HUES48 (cell line): ENCODE results near the gene PDE11A.

ENCODE experiments used
- H3K27ac ChIP-seq: one replicate; pipeline ENCODE4 v1.7.0; 2013; ENCODE audit warnings: low read depth, low read length, inconsistent platforms
- H3K27me3 ChIP-seq: 2 replicates; pipeline ENCODE4 v1.6.1; 2013; ENCODE audit warnings: mild to moderate bottlenecking, low read length; ENCODE audit not compliant: control insufficient read depth, insufficient read depth
- H3K36me3 ChIP-seq: 2 replicates; pipeline ENCODE4 v1.6.1; 2013; ENCODE audit warnings: low read length; ENCODE audit not compliant: control insufficient read depth, insufficient read depth
- H3K4me1 ChIP-seq: 2 replicates; pipeline ENCODE4 v1.6.1; 2013; ENCODE audit warnings: mild to moderate bottlenecking, low read length; ENCODE audit not compliant: control insufficient read depth, insufficient read depth
- H3K4me3 ChIP-seq: 2 replicates; pipeline ENCODE4 v1.5.1; 2013; ENCODE audit warnings: mild to moderate bottlenecking, low read depth, low read length
- H3K9ac ChIP-seq: 2 replicates; pipeline ENCODE4 v1.6.1; 2013; ENCODE audit warnings: mild to moderate bottlenecking, low read depth, low read length, moderate library complexity
- H3K9me3 ChIP-seq: 2 replicates; pipeline ENCODE4 v1.6.1; 2013; ENCODE audit warnings: low read length; ENCODE audit not compliant: control insufficient read depth, insufficient read depth

PDE11A gene

DNA sequence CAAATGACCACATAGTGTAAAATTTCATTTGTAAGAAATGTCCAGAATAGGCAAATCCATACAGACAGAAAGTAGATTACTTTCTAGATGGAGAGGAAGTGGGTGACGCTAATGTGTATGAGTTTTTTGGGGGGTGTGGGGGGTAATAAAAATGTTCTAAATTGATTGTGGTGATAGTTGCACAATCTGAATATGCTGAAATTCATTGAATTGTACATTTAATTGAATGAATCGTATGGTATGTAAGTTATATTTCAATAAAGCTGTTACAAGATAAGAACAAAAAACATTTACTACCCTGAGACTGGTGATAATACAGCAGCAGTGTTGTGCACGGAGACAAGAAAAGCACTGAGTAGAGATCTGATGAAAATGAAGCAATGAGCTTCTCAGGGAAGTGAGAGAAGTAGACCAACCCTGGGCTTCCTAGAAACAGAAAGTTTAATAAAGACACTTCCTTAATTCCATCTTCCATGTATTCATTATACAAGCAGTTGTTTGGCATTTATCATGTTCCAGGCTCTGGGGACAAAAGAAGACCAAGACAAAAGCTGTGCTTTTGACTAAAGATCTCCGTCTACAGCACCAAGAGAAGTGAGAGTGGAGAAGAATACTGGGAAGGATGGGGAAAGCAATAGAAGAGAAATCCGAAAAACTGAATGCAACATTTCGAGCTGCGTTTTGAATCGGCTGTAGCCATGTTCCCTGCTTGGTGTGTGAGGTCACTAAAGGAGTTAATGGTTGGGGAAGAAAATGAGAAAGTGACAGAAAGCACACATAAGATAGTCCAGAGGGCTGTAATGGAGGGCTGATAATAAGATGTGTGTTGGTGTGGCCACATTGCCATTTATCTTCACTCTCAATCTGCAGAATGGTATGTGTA lies 1.8 kb upstream of the PDE11A start:
- no peak overlapping the region for H3K27ac ChIP-seq
- peaks cover 38% of the 10 kb centered on the region for H3K27me3 ChIP-seq
- no peak overlapping the region for H3K9ac ChIP-seq
- H3K9me3 ChIP-seq = no peaks in the 10 kb centered on the region
- H3K4me1 ChIP-seq = peaks cover 8% of the 10 kb centered on the region
- no peaks in the 10 kb centered on the region for H3K36me3 ChIP-seq
- H3K4me3 ChIP-seq = no peak overlapping the region

DNA sequence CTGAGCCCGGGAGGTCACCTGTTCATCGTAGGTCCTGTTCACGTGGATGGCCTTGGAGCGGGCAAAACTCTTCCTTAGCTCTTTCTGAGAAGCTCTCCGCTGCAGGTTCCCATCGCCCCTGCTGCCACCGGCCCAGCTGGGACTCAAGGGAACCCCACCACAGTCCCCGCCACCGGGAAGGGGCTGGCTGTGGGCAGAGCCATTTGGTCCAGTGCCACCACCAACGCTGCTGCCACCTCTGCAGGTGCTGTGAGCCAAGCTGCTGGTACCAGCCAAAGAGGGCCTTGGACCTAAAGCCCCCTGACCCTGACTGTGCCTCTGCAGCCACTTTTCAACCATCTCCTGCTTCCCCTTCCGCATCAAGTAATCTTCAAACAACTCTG lies 586 bp downstream of the PDE11A start:
- Histone ChIP-seq H3K9ac (no peak overlapping the region), H3K4me1 (peaks cover 8% of the 10 kb centered on the region), H3K27ac (no peak overlapping the region), H3K36me3 (no peaks in the 10 kb centered on the region), H3K9me3 (no peaks in the 10 kb centered on the region), H3K27me3 (peaks cover 38% of the 10 kb centered on the region), H3K4me3 (peak overlapping the region; percentile 72; the same call in 1 of the 2 replicates)

GRCh38 chr2:178070824-178071223 lies 1.8 kb downstream of the PDE11A start:
- H3K4me3 ChIP-seq = no peak overlapping the region
- H3K27me3 ChIP-seq = peaks cover 38% of the 10 kb centered on the region
- no peaks in the 10 kb centered on the region for H3K36me3 ChIP-seq
- H3K9ac ChIP-seq = no peak overlapping the region
- peaks cover 8% of the 10 kb centered on the region for H3K4me1 ChIP-seq
- H3K27ac ChIP-seq = no peak overlapping the region
- H3K9me3 ChIP-seq = no peaks in the 10 kb centered on the region

DNA sequence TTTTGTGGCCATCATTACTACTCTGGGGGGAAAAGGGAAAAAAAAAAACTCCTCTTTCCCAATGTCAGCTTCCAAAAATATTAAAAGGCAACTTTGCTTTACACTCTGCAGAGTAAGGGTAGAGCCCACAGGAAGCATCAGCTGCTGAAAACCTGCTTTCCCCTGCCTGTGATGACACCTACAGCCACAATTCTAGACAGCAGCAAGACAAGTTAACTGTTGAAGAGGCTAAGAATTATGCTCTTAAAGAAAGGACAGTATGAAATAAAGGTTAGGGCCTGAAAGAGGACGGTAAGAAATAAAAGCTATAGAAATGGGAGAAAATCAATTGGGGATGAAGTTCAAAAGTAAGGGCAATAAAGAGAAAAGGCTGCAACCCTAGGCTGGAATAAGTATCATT lies 3.0 kb downstream of the PDE11A start:
- H3K36me3 ChIP-seq = no peaks in the 10 kb centered on the region
- H3K9me3 ChIP-seq = no peaks in the 10 kb centered on the region
- H3K27ac ChIP-seq = no peak overlapping the region
- peaks cover 36% of the 10 kb centered on the region for H3K27me3 ChIP-seq
- no peak overlapping the region for H3K9ac ChIP-seq
- H3K4me3 ChIP-seq = no peak overlapping the region
- H3K4me1 ChIP-seq = peaks cover 8% of the 10 kb centered on the region

GRCh38 chr2:178068823-178069454 lies 3.6 kb downstream of the PDE11A start:
- H3K9ac ChIP-seq = no peak overlapping the region
- peaks cover 30% of the 10 kb centered on the region for H3K27me3 ChIP-seq
- no peaks in the 10 kb centered on the region for H3K9me3 ChIP-seq
- H3K4me1 ChIP-seq = peaks cover 8% of the 10 kb centered on the region
- no peaks in the 10 kb centered on the region for H3K36me3 ChIP-seq
- no peak overlapping the region for H3K27ac ChIP-seq
- no peak overlapping the region for H3K4me3 ChIP-seq

GRCh38 chr2:178066890-178067669 lies 5.5 kb downstream of the PDE11A start:
- Histone ChIP-seq H3K27ac (no peak overlapping the region), H3K9me3 (no peaks in the 10 kb centered on the region), H3K36me3 (no peaks in the 10 kb centered on the region), H3K4me3 (no peak overlapping the region), H3K27me3 (peaks cover 17% of the 10 kb centered on the region), H3K4me1 (no peaks in the 10 kb centered on the region; the same call in 1 of the 2 replicates), H3K9ac (no peak overlapping the region)

- H3K9ac ChIP-seq = no peak overlapping the region
- peaks cover 10% of the 10 kb centered on the region for H3K27me3 ChIP-seq
- no peaks in the 10 kb centered on the region for H3K4me1 ChIP-seq
- H3K36me3 ChIP-seq = no peaks in the 10 kb centered on the region
- H3K4me3 ChIP-seq = no peak overlapping the region
- H3K9me3 ChIP-seq = no peaks in the 10 kb centered on the region
- H3K27ac ChIP-seq = no peak overlapping the region
Measured at GRCh38 chr2:178066324-178066723, 6.3 kb downstream of the PDE11A start.

DNA sequence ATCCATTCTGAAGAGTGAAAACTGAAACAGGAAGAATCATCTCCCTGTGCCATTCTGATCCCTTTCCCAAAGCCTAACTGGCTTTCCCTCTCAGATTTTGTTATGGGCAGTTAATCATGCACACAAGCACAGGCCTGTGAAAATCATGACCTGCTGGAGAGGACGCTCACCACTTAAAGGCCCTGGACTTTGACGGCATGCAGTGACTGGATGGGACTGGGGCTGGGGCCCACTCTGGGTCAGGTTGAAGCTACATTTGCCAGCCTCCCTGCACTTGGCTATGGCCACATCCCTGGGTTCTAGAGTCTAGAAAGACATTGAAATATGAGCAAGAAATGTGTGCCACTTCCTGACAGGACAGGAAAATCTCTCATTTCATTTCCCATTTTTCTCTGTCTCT lies 12.9 kb downstream of the PDE11A start:
- H3K4me1 ChIP-seq = no peaks in the 10 kb centered on the region
- H3K9ac ChIP-seq = no peak overlapping the region
- no peaks in the 10 kb centered on the region for H3K36me3 ChIP-seq
- H3K9me3 ChIP-seq = no peaks in the 10 kb centered on the region
- no peak overlapping the region for H3K4me3 ChIP-seq
- no peak overlapping the region for H3K27ac ChIP-seq
- H3K27me3 ChIP-seq = no peaks in the 10 kb centered on the region

DNA sequence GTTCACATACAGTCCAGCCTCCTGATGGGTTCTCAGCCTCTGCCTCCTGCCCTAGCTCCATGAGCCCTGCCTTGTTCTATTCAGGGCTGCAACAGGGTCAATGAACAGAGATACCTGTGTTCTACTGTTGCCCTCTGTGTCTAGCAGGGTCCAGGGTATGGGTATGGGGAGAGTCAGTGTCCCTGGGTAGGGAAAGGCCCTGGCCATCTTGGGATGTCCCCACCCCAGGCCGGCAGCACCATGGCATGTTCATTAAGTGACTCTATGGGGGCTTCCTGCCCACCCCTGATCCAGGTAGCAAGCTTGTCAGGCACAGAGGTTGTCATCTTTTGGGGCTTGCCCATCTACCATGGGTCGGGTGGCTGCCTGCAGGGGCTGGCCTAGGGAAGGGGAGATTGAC lies 13.5 kb downstream of the PDE11A start:
- Histone ChIP-seq H3K9ac (no peak overlapping the region), H3K36me3 (no peaks in the 10 kb centered on the region), H3K27ac (no peak overlapping the region), H3K9me3 (no peaks in the 10 kb centered on the region), H3K4me3 (no peak overlapping the region), H3K4me1 (no peaks in the 10 kb centered on the region), H3K27me3 (no peaks in the 10 kb centered on the region)

GRCh38 chr2:178057179-178057680 lies 15.3 kb downstream of the PDE11A start:
- Histone ChIP-seq H3K9ac (no peak overlapping the region), H3K4me3 (no peak overlapping the region), H3K27me3 (no peaks in the 10 kb centered on the region), H3K36me3 (no peaks in the 10 kb centered on the region), H3K4me1 (no peaks in the 10 kb centered on the region), H3K9me3 (no peaks in the 10 kb centered on the region), H3K27ac (no peak overlapping the region)
